Uterus (tissue), 2 donors: ENCODE data around the gene SGCB.

Source experiments
- POLR2A ChIP-seq, 2 donors: fragments of 450-650 bp; IDR thresholded peaks; one replicate each; pipeline ENCODE4 v1.6.1; 2016; ENCODE audit warnings: antibody characterized with exemption in 2 of 2, mild to moderate bottlenecking in 1 of 2, moderate library complexity in 1 of 2
- TF ChIP-seq, protein P1 (sequence below), 4 experiments: fragments of 200-600 bp in 2 of 4; fragments of 450-650 bp in 2 of 4; sonication (generic) in 2 of 4; IDR thresholded peaks; one replicate each; pipeline ENCODE4 v1.5.1; 2016 to 2019; ENCODE audit warnings: antibody characterized with exemption in 4 of 4, mild to moderate bottlenecking in 2 of 4, moderate library complexity in 1 of 4

DNA sequence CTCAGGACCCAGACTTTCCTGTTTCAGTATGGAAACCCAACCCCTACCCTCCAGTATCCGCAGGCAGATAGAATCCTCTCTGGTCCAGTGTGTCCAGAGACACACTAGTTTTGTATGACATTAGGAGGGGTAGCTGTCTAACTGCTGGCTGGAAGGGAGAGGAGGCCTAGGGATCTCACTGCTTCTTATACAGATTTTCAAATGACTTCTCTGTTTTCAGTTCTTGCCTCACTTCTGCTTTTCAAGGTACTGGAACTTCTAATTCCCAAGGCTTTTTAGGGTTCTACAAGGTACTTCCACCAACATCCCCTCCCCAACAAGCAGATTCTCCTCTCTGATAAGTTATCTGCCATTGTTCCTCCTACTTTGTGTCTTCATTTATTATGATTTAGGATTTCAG is 6.1 kb downstream of the SGCB start:
- TF ChIP-seq, protein P1, sequence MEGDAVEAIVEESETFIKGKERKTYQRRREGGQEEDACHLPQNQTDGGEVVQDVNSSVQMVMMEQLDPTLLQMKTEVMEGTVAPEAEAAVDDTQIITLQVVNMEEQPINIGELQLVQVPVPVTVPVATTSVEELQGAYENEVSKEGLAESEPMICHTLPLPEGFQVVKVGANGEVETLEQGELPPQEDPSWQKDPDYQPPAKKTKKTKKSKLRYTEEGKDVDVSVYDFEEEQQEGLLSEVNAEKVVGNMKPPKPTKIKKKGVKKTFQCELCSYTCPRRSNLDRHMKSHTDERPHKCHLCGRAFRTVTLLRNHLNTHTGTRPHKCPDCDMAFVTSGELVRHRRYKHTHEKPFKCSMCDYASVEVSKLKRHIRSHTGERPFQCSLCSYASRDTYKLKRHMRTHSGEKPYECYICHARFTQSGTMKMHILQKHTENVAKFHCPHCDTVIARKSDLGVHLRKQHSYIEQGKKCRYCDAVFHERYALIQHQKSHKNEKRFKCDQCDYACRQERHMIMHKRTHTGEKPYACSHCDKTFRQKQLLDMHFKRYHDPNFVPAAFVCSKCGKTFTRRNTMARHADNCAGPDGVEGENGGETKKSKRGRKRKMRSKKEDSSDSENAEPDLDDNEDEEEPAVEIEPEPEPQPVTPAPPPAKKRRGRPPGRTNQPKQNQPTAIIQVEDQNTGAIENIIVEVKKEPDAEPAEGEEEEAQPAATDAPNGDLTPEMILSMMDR (IDR thresholded peaks at IDR 0.05), result no peak
- TF ChIP-seq POLR2A (IDR thresholded peaks at IDR 0.05), result no peak
